Mesenchymal stem cell (in vitro differentiated cells and primary cell): ENCODE results near the gene LRP11.

Experiments used
- DNase-seq: peaks from one replicate; pipeline ENCODE4 v3.0.0-alpha.2; 2013
- H2AFZ ChIP-seq: one replicate; pipeline ENCODE4 v1.6.1; 2013; ENCODE audit warnings: low read depth, mild to moderate bottlenecking, control low read depth, inconsistent platforms, low read length, moderate library complexity
- H2AK5ac ChIP-seq: 2 replicates; pipeline ENCODE4 v1.6.1; 2013; ENCODE audit warnings: low read length, moderate library complexity, mild to moderate bottlenecking, inconsistent platforms; ENCODE audit not compliant: severe bottlenecking
- H2BK120ac ChIP-seq: one replicate; pipeline ENCODE4 v1.6.1; 2013; ENCODE audit warnings: low read depth, mild to moderate bottlenecking, inconsistent platforms, low read length, moderate library complexity
- H2BK12ac ChIP-seq, 2 experiments: one replicate each; pipeline ENCODE4 v1.6.1; 2013; ENCODE audit warnings: inconsistent platforms in 2 of 2, low read length in 2 of 2, mild to moderate bottlenecking in 2 of 2, moderate library complexity in 2 of 2, control low read depth in 1 of 2
- H2BK15ac ChIP-seq: one replicate; pipeline ENCODE4 v1.6.1; 2013; ENCODE audit warnings: mild to moderate bottlenecking, low read depth, inconsistent platforms; ENCODE audit not compliant: poor library complexity, severe bottlenecking
- H2BK5ac ChIP-seq: 2 replicates; pipeline ENCODE4 v1.6.1; 2013; ENCODE audit warnings: low read depth, mild to moderate bottlenecking, low read length, control low read depth, inconsistent platforms; ENCODE audit not compliant: poor library complexity, severe bottlenecking
- H3K14ac ChIP-seq, 2 experiments: one replicate each; pipeline ENCODE4 v1.6.1; 2013; ENCODE audit warnings: inconsistent platforms in 2 of 2, low read length in 2 of 2, control low read depth in 1 of 2, mild to moderate bottlenecking in 1 of 2, moderate library complexity in 1 of 2
- H3K18ac ChIP-seq, 2 experiments: one replicate each; pipeline ENCODE4 v1.6.1; 2013; ENCODE audit warnings: inconsistent platforms in 2 of 2, low read length in 2 of 2, control low read depth in 1 of 2, low read depth in 1 of 2, mild to moderate bottlenecking in 1 of 2
- H3K23ac ChIP-seq, 2 experiments: one replicate each; pipeline ENCODE4 v1.6.1; 2013; ENCODE audit warnings: inconsistent platforms in 2 of 2, low read length in 2 of 2, mild to moderate bottlenecking in 2 of 2, moderate library complexity in 2 of 2, control low read depth in 1 of 2
- H3K27ac ChIP-seq: 2 replicates; pipeline ENCODE4 v1.5.1; 2013; ENCODE audit warnings: mild to moderate bottlenecking, moderate library complexity, low read length, control low read depth, inconsistent platforms; ENCODE audit not compliant: poor library complexity, severe bottlenecking
- H3K27me3 ChIP-seq, 2 experiments: 2 replicates each; pipeline versions ENCODE4 v1.6.1 to v1.7.0; 2013; ENCODE audit warnings: low read length in 2 of 2, mild to moderate bottlenecking in 2 of 2, moderate library complexity in 2 of 2, control low read depth in 1 of 2, inconsistent platforms in 1 of 2; ENCODE audit not compliant: control insufficient read depth in 1 of 2, insufficient read depth in 1 of 2
- H3K36me3 ChIP-seq, 2 experiments: 2 replicates each; pipeline versions ENCODE4 v1.6.1 to v1.7.0; 2013; ENCODE audit warnings: low read length in 2 of 2, control low read depth in 1 of 2, inconsistent platforms in 1 of 2, low read depth in 1 of 2, mild to moderate bottlenecking in 1 of 2; ENCODE audit not compliant: insufficient read depth in 2 of 2, control insufficient read depth in 1 of 2
- H3K4ac ChIP-seq, 2 experiments: one replicate each; pipeline ENCODE4 v1.6.1; 2013; ENCODE audit warnings: inconsistent platforms in 2 of 2, low read length in 2 of 2, mild to moderate bottlenecking in 2 of 2, moderate library complexity in 2 of 2, control low read depth in 1 of 2, low read depth in 1 of 2
- H3K4me1 ChIP-seq: 2 replicates; pipeline ENCODE4 v1.6.1; 2013; ENCODE audit warnings: low read depth, low read length, control low read depth; ENCODE audit not compliant: control insufficient read depth, insufficient read depth
- H3K4me2 ChIP-seq: 2 replicates; pipeline ENCODE4 v1.6.1; 2013; ENCODE audit warnings: low read length, mild to moderate bottlenecking, inconsistent platforms; ENCODE audit not compliant: poor library complexity, severe bottlenecking
- H3K4me3 ChIP-seq, 2 experiments: 2 replicates each; pipeline versions ENCODE4 v1.5.1 to v1.7.0; 2013; ENCODE audit warnings: low read length in 2 of 2, mild to moderate bottlenecking in 2 of 2, control low read depth in 1 of 2, low read depth in 1 of 2; ENCODE audit not compliant: insufficient read depth in 1 of 2
- H3K79me1 ChIP-seq: replicated peaks from 2 replicates; pipeline ENCODE4 v1.6.1; 2013; ENCODE audit warnings: mild to moderate bottlenecking, control low read depth, low read length, inconsistent platforms; ENCODE audit not compliant: poor library complexity, severe bottlenecking
- H3K9ac ChIP-seq: 2 replicates; pipeline ENCODE4 v1.7.0; 2013; ENCODE audit warnings: mild to moderate bottlenecking, low read length, moderate library complexity
- H3K9me3 ChIP-seq: 2 replicates; pipeline ENCODE4 v1.7.0; 2013; ENCODE audit warnings: mild to moderate bottlenecking, low read length; ENCODE audit not compliant: control insufficient read depth
- H4K8ac ChIP-seq: one replicate; pipeline ENCODE4 v1.6.1; 2013; ENCODE audit warnings: inconsistent platforms, mild to moderate bottlenecking, low read length, moderate library complexity
- H4K91ac ChIP-seq: one replicate; pipeline ENCODE4 v1.6.1; 2013; ENCODE audit warnings: mild to moderate bottlenecking, low read length, inconsistent platforms
- WGBS: methylation state at CpG from one replicate; pipeline ENCODE4 v1.1.7; 2013; ENCODE audit warnings: mixed read lengths; 5-methylcytosine and 5-hydroxymethylcytosine counted together

Gene LRP11

DNA sequence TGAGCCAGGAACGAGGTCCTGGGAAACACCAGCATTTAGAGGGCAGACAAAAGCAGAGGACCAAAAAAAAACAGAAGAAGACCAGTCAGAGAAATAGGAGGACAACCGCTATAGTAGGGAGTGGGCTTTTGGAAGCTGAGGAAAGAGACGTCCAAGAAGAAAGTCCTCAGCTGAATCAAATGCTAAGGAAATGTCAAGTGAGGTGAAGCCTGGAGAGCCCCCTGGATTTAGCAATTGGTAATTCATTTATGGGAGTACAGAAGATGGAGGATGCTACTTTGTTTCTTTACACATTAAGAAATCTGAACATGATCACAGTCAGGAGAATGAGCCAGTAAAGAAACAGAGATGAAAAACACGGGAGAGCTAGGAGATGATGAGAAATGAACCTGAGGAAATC lies 41.1 kb downstream of the LRP11 start:
- Histone ChIP-seq H3K9me3 (no peaks in the 10 kb centered on the region), H3K9ac (no peak overlapping the region), H3K14ac (no peak overlapping the region), H3K4me2 (no peak overlapping the region), H2BK12ac (no peak overlapping the region), H4K91ac (no peak overlapping the region), H4K8ac (no peak overlapping the region), H2AFZ (no peak overlapping the region), H3K27me3 (no peaks in the 10 kb centered on the region), H3K27ac (no peak overlapping the region), H2BK120ac (no peak overlapping the region), H3K79me1 (no peaks in the 10 kb centered on the region), H3K4me3 (no peak overlapping the region), H2AK5ac (no peak overlapping the region), H2BK5ac (no peak overlapping the region), H3K18ac (no peak overlapping the region), H3K23ac (peak overlapping the region in 1 of 2 experiments; percentile 40), H3K4me1 (no peaks in the 10 kb centered on the region), H3K4ac (no peak overlapping the region), H2BK15ac (no peak overlapping the region), H3K36me3 (peaks cover 5 to 80% of the 10 kb centered on the region in 2 experiments)
- DNase-seq: no peak
- 94% methylated on average over 4 of the region's 4 CpGs for WGBS

DNA sequence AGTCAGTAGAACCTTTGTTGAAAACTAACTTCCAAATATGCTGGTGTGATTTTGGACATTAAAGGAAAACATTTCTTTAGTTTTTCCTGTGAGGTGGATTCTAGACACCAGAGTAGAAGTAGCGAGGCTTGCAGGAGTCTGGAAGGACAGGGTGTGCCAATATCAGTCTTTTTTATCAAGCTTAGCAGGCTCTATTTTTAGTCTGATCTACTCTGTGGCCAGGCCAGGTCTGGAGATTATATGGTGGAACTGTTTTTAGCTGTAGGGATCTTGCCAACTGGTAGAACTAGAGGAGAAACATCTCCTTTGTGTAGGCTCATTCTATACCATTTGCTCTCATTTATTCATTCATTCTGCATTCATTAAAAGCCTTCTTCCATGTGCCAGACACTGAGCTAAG lies 42.7 kb downstream of the LRP11 start:
- WGBS: 100% methylated on average over 1 of the region's 1 CpG
- no peak overlapping the region for H3K4ac ChIP-seq
- H2BK15ac ChIP-seq: no peak overlapping the region
- no peak overlapping the region for H2BK120ac ChIP-seq
- H3K4me1 ChIP-seq: no peaks in the 10 kb centered on the region
- H2BK12ac ChIP-seq: no peak overlapping the region
- no peak overlapping the region for H3K27ac ChIP-seq
- no peak overlapping the region for H3K14ac ChIP-seq
- H3K36me3 ChIP-seq: peaks cover 8 to 80% of the 10 kb centered on the region in 2 experiments
- H2AFZ ChIP-seq: no peak overlapping the region
- H4K91ac ChIP-seq: no peak overlapping the region
- H3K4me3 ChIP-seq: no peak overlapping the region
- H3K79me1 ChIP-seq: no peaks in the 10 kb centered on the region
- no peak overlapping the region for H3K23ac ChIP-seq
- no peaks in the 10 kb centered on the region for H3K27me3 ChIP-seq
- H3K4me2 ChIP-seq: no peak overlapping the region
- H2AK5ac ChIP-seq: no peak overlapping the region
- no peak overlapping the region for H3K18ac ChIP-seq
- H3K9ac ChIP-seq: no peak overlapping the region
- DNase-seq: no peak
- H4K8ac ChIP-seq: no peak overlapping the region
- H3K9me3 ChIP-seq: no peaks in the 10 kb centered on the region
- H2BK5ac ChIP-seq: no peak overlapping the region

DNA sequence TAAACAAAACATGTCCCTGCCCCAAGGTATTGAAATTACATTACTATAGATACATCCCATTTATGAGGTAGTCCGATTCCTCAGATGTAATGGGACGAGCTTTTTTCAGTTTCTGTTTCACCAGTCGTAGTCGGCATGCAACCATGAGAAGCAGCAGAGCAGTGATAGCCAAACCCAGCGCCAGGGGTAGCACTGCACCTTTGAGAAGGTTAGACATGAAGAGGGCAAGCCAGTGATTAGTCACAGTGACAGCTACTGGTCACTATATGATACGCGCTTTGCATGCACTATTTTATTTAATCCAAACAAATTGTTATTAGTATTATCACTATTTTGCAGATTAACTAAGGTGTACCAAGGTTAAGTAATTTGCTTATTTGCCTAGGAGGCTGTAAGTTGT lies 43.7 kb downstream of the LRP11 start:
- Histone ChIP-seq H3K23ac (no peak overlapping the region), H4K91ac (no peak overlapping the region), H3K27me3 (no peaks in the 10 kb centered on the region), H3K79me1 (no peaks in the 10 kb centered on the region), H2BK12ac (no peak overlapping the region), H4K8ac (no peak overlapping the region), H3K9ac (no peak overlapping the region), H3K14ac (no peak overlapping the region), H3K27ac (no peak overlapping the region), H2BK120ac (no peak overlapping the region), H3K36me3 (peaks cover 3 to 71% of the 10 kb centered on the region in 2 experiments), H3K4me1 (no peaks in the 10 kb centered on the region), H3K4me2 (no peak overlapping the region), H3K4me3 (no peak overlapping the region), H3K4ac (no peak overlapping the region), H3K18ac (no peak overlapping the region), H2BK15ac (no peak overlapping the region), H2BK5ac (no peak overlapping the region), H2AFZ (no peak overlapping the region), H3K9me3 (no peaks in the 10 kb centered on the region), H2AK5ac (no peak overlapping the region)
- WGBS: 96% methylated on average over 5 of the region's 7 CpGs
- DNase-seq: no peak

DNA sequence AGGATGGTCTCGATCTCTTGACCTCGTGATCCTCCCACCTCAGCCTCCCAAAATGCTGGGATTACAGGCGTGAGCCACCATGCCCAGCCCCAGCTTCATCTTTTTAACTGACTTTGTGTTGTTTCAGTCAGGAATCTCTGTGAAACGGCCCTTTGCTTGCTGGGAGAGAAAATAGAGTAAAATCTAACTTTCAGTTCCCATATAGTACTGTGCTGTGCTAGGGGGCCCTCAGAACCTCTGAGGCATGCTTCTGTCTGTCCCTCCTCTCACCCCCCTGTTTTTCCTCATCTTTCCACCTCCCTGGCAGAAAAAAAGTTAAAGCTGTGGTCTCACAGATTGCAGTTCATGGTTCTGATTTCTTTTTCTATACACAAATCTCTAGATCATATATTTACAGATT lies 48.4 kb downstream of the LRP11 start:
- no peak overlapping the region for H3K14ac ChIP-seq
- H3K79me1 ChIP-seq: no peaks in the 10 kb centered on the region
- no peak overlapping the region for H2BK12ac ChIP-seq
- H2AK5ac ChIP-seq: no peak overlapping the region
- H3K4me2 ChIP-seq: no peak overlapping the region
- H2BK5ac ChIP-seq: no peak overlapping the region
- no peaks in the 10 kb centered on the region for H3K4me1 ChIP-seq
- no peak overlapping the region for H3K18ac ChIP-seq
- H4K91ac ChIP-seq: no peak overlapping the region
- no peak for DNase-seq
- H3K27me3 ChIP-seq: no peaks in the 10 kb centered on the region
- no peak overlapping the region for H3K9ac ChIP-seq
- H2BK120ac ChIP-seq: no peak overlapping the region
- H3K36me3 ChIP-seq: peaks cover 7 to 57% of the 10 kb centered on the region in 2 experiments
- H2BK15ac ChIP-seq: no peak overlapping the region
- H3K9me3 ChIP-seq: no peaks in the 10 kb centered on the region
- H3K4ac ChIP-seq: no peak overlapping the region
- H3K23ac ChIP-seq: no peak overlapping the region
- no peak overlapping the region for H3K27ac ChIP-seq
- no peak overlapping the region for H2AFZ ChIP-seq
- H4K8ac ChIP-seq: no peak overlapping the region
- 80% methylated on average over 2 of the region's 4 CpGs for WGBS
- H3K4me3 ChIP-seq: no peak overlapping the region
